Measurements from ENCODE around the gene NDC80. TPM values are rescaled to one million over a fixed set of nuclear protein-coding genes. Genes with fewer than 3 reads are reported as not detected.

The NDC80 gene
- total RNA-seq, 1 donor from 2014 or later: 3.5 TPM

- Histone ChIP-seq H2AFZ (ENCODE audit: low read depth, low read length) (no peak overlapping the region), H3K79me2 (ENCODE audit: insufficient read depth, low read length) (no peaks in the 10 kb centered on the region), H3K9ac (ENCODE audit: low read length) (no peak overlapping the region), H3K9me3 (ENCODE audit: insufficient read depth, low read depth, low read length) (no peaks in the 10 kb centered on the region), H3K4me2 (ENCODE audit: low read length) (no peak overlapping the region), H3K27ac (ENCODE audit: low read depth, low read length) (no peak overlapping the region), H3K4me1 (ENCODE audit: insufficient read depth, low read length) (no peaks in the 10 kb centered on the region), H3K36me3 (ENCODE audit: insufficient read depth, low read length) (no peaks in the 10 kb centered on the region), H3K4me3 (ENCODE audit: insufficient read depth, low read depth, low read length) (no peak overlapping the region), H3K27me3 (ENCODE audit: insufficient read depth, low read length) (no peaks in the 10 kb centered on the region), H4K20me1 (ENCODE audit: insufficient read depth, low read length) (no peaks in the 10 kb centered on the region)
- no peaks in the 10 kb centered on the region for H3K9me3 Mint-ChIP-seq (ENCODE audit: unreplicated experiment)
- H3K4me3 Mint-ChIP-seq (ENCODE audit: unreplicated experiment): no peak overlapping the region
- no peak overlapping the region for H3K27ac Mint-ChIP-seq (ENCODE audit: unreplicated experiment)
- no peak for TF ChIP-seq CTCF (IDR thresholded peaks at IDR 0.05; ENCODE audit: insufficient read depth, low read depth, low read length)
- TF ChIP-seq EZH2 (IDR thresholded peaks at IDR 0.05; ENCODE audit: insufficient read depth, low read length): no peak
- DNase-seq (ENCODE audit: low read depth) (no peak), FAIRE-seq (no peak)
- H3K27me3 Mint-ChIP-seq (ENCODE audit: low read depth, unreplicated experiment): no peaks in the 10 kb centered on the region
- H3K36me3 Mint-ChIP-seq (ENCODE audit: low read depth, unreplicated experiment): no peaks in the 10 kb centered on the region
- H3K4me1 Mint-ChIP-seq (ENCODE audit: low read depth, unreplicated experiment): no peaks in the 10 kb centered on the region
Observed at GRCh38 chr18:2610549-2610948, 39.2 kb downstream of the NDC80 start.

- H4K20me1 ChIP-seq (ENCODE audit: insufficient read depth, low read length): no peaks in the 10 kb centered on the region
- H3K36me3 ChIP-seq (ENCODE audit: insufficient read depth, low read length): no peaks in the 10 kb centered on the region
- H3K79me2 ChIP-seq (ENCODE audit: insufficient read depth, low read length): no peaks in the 10 kb centered on the region
- no peak for TF ChIP-seq EZH2 (IDR thresholded peaks at IDR 0.05; ENCODE audit: insufficient read depth, low read length)
- TF ChIP-seq CTCF (IDR thresholded peaks at IDR 0.05; ENCODE audit: insufficient read depth, low read depth, low read length): no peak
- no peak overlapping the region for H3K4me3 Mint-ChIP-seq (ENCODE audit: unreplicated experiment)
- H3K4me1 ChIP-seq (ENCODE audit: insufficient read depth, low read length): peaks cover 10% of the 10 kb centered on the region
- H3K4me2 ChIP-seq (ENCODE audit: low read length): no peak overlapping the region
- H3K27ac Mint-ChIP-seq (ENCODE audit: unreplicated experiment): no peak overlapping the region
- DNase-seq (ENCODE audit: low read depth): no peak
- H3K4me1 Mint-ChIP-seq (ENCODE audit: low read depth, unreplicated experiment): peaks cover 7% of the 10 kb centered on the region
- H3K27me3 Mint-ChIP-seq (ENCODE audit: low read depth, unreplicated experiment): no peaks in the 10 kb centered on the region
- no peak overlapping the region for H3K27ac ChIP-seq (ENCODE audit: low read depth, low read length)
- H3K4me3 ChIP-seq (ENCODE audit: insufficient read depth, low read depth, low read length): no peak overlapping the region
- no peak overlapping the region for H2AFZ ChIP-seq (ENCODE audit: low read depth, low read length)
- no peaks in the 10 kb centered on the region for H3K9me3 Mint-ChIP-seq (ENCODE audit: unreplicated experiment)
- no peaks in the 10 kb centered on the region for H3K9me3 ChIP-seq (ENCODE audit: insufficient read depth, low read depth, low read length)
- H3K9ac ChIP-seq (ENCODE audit: low read length): no peak overlapping the region
- no peak for FAIRE-seq
- no peaks in the 10 kb centered on the region for H3K36me3 Mint-ChIP-seq (ENCODE audit: low read depth, unreplicated experiment)
- H3K27me3 ChIP-seq (ENCODE audit: insufficient read depth, low read length): no peaks in the 10 kb centered on the region
Observed at GRCh38 chr18:2612996-2613395, 41.6 kb downstream of the NDC80 start.

- Histone ChIP-seq H3K9me3 (ENCODE audit: insufficient read depth, low read depth, low read length) (no peaks in the 10 kb centered on the region), H3K79me2 (ENCODE audit: insufficient read depth, low read length) (no peaks in the 10 kb centered on the region), H3K36me3 (ENCODE audit: insufficient read depth, low read length) (no peaks in the 10 kb centered on the region), H2AFZ (ENCODE audit: low read depth, low read length) (no peak overlapping the region), H3K27me3 (ENCODE audit: insufficient read depth, low read length) (no peaks in the 10 kb centered on the region), H3K4me2 (ENCODE audit: low read length) (peak overlapping the region; percentile 33), H4K20me1 (ENCODE audit: insufficient read depth, low read length) (no peaks in the 10 kb centered on the region), H3K4me1 (ENCODE audit: insufficient read depth, low read length) (peaks cover 10% of the 10 kb centered on the region), H3K4me3 (ENCODE audit: insufficient read depth, low read depth, low read length) (no peak overlapping the region), H3K27ac (ENCODE audit: low read depth, low read length) (no peak overlapping the region), H3K9ac (ENCODE audit: low read length) (no peak overlapping the region)
- Mint-ChIP-seq H3K27ac (ENCODE audit: unreplicated experiment) (no peak overlapping the region), H3K36me3 (ENCODE audit: low read depth, unreplicated experiment) (no peaks in the 10 kb centered on the region), H3K4me1 (ENCODE audit: low read depth, unreplicated experiment) (peaks cover 11% of the 10 kb centered on the region), H3K4me3 (ENCODE audit: unreplicated experiment) (no peak overlapping the region), H3K27me3 (ENCODE audit: low read depth, unreplicated experiment) (no peaks in the 10 kb centered on the region), H3K9me3 (ENCODE audit: unreplicated experiment) (no peaks in the 10 kb centered on the region)
- TF ChIP-seq CTCF (IDR thresholded peaks at IDR 0.05; ENCODE audit: insufficient read depth, low read depth, low read length) (no peak), EZH2 (IDR thresholded peaks at IDR 0.05; ENCODE audit: insufficient read depth, low read length) (no peak)
- FAIRE-seq (no peak), DNase-seq (ENCODE audit: low read depth) (peak; percentile 49)
Observed at GRCh38 chr18:2617401-2617998, 46.1 kb downstream of the NDC80 start.

Data from astrocyte (in vitro differentiated cells and primary cell).